ENCODE results near the gene ADA. TPM values are rescaled to one million over a fixed set of nuclear protein-coding genes. Genes with fewer than 3 reads are reported as not detected.

Gene ADA
- total RNA-seq, 2 experiments from 2014 or later: 67.0 to 142 TPM

DNA sequence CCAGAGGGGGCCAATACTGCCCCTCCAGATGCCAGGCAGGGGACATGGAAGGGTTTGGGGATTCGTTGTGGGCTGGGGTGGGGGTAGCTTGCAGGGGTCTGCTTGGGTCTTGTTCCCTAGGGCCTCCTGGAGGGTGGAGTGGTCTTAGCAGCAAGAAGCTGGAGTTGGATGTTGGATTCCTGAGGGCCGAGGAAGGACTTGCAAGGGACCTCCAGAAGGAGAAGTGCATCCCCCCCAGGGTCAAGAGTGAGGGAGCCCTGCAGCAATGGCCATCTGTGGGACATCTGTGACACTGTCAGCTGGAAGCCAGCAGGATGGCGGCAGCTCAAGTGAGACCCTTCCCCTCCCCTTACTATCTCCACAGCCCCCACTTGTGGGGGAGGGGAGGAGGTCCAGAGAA lies 38.3 kb upstream of the ADA start:
- CTCF ChIA-PET (ENCODE audit: unreplicated experiment): no interaction called here

DNA sequence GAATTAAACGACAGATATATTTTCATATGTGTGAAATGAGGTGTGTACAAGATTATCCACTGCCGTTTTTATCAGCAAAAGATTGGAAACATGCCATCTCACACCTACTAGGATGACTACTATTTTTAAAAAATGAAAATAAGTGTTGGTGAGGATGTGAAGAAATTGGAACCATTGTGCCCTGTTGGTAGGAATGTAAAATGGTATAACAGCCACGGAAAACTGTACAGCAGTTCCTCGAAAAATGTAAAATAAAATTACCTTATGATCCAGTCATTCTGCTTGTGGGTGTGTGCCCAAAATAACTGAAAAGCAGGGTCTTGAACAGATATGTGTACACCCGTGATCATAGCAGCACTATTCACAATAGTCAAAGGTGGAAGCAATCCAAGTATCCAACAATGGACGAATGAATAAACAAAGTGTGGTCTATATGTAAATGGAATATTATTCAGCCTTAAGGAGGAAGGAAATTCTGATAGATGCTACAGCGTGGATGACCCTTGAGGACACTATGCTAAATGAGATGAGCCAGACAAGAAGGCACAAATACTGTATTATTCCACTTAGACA lies 36.6 kb upstream of the ADA start:
- no TSS peak for BruUV-seq (replicated peaks)
- Histone ChIP-seq H3K4me2 (ENCODE audit: low read length) (no peak overlapping the region), H3K9me2 (ENCODE audit: insufficient read depth, low read length) (no peaks in the 10 kb centered on the region), H3K36me3 (ENCODE audit: insufficient read depth, low read length) (no peaks in the 10 kb centered on the region), H2AFZ (ENCODE audit: low read length) (no peak overlapping the region), H4K20me1 (ENCODE audit: insufficient read depth, low read length) (no peaks in the 10 kb centered on the region), H3K4me3 (ENCODE audit: low read depth, low read length, poor library complexity, severe bottlenecking) (no peak overlapping the region), H3K27ac (ENCODE audit: low read depth, low read length, poor library complexity, severe bottlenecking) (no peak overlapping the region), H3K4me1 (ENCODE audit: insufficient read depth, low read length, poor library complexity, severe bottlenecking) (peaks cover 23% of the 10 kb centered on the region), H3K9me3 (ENCODE audit: low read length) (peaks cover 7% of the 10 kb centered on the region; the same call in 1 of the 2 replicates), H3K79me2 (ENCODE audit: insufficient read depth, low read depth, low read length) (no peaks in the 10 kb centered on the region)
- intact Hi-C loops (cut with micrococcal nuclease; ENCODE audit: unreplicated experiment): no loop called here
- TF ChIP-seq, protein P1, sequence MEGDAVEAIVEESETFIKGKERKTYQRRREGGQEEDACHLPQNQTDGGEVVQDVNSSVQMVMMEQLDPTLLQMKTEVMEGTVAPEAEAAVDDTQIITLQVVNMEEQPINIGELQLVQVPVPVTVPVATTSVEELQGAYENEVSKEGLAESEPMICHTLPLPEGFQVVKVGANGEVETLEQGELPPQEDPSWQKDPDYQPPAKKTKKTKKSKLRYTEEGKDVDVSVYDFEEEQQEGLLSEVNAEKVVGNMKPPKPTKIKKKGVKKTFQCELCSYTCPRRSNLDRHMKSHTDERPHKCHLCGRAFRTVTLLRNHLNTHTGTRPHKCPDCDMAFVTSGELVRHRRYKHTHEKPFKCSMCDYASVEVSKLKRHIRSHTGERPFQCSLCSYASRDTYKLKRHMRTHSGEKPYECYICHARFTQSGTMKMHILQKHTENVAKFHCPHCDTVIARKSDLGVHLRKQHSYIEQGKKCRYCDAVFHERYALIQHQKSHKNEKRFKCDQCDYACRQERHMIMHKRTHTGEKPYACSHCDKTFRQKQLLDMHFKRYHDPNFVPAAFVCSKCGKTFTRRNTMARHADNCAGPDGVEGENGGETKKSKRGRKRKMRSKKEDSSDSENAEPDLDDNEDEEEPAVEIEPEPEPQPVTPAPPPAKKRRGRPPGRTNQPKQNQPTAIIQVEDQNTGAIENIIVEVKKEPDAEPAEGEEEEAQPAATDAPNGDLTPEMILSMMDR (conservative IDR thresholded peaks at IDR 0.05; ENCODE audit: low read length): no peak
- TF ChIP-seq EZH2phosphoT487 (IDR thresholded peaks at IDR 0.05; ENCODE audit: borderline replicate concordance, low read depth, low read length): no peak
- ChIA-PET POLR2A (interaction anchor here (0.7 kb wide), 2 partner anchors 109 to 534 kb away, joined by 3 to 4 read pairs; no protein-coding TSS in a partner anchor), CTCF (ENCODE audit: unreplicated experiment) (no interaction called here)
- DNase-seq (ENCODE audit: low spot score): no peak

More for the DNA sequence above, 38.3 kb upstream of the ADA start:
- no peak for DNase-seq (ENCODE audit: low spot score)
- Histone ChIP-seq H2AFZ (ENCODE audit: low read length) (no peak overlapping the region), H4K20me1 (ENCODE audit: insufficient read depth, low read length) (no peaks in the 10 kb centered on the region), H3K79me2 (ENCODE audit: insufficient read depth, low read depth, low read length) (no peaks in the 10 kb centered on the region), H3K4me2 (ENCODE audit: low read length) (no peak overlapping the region), H3K9me3 (ENCODE audit: low read length) (peaks cover 7% of the 10 kb centered on the region; the same call in 1 of the 2 replicates), H3K4me1 (ENCODE audit: insufficient read depth, low read length, poor library complexity, severe bottlenecking) (peaks cover 7% of the 10 kb centered on the region), H3K36me3 (ENCODE audit: insufficient read depth, low read length) (no peaks in the 10 kb centered on the region; the same call in 1 of the 2 replicates), H3K27ac (ENCODE audit: low read depth, low read length, poor library complexity, severe bottlenecking) (no peak overlapping the region), H3K4me3 (ENCODE audit: low read depth, low read length, poor library complexity, severe bottlenecking) (no peak overlapping the region), H3K9me2 (ENCODE audit: insufficient read depth, low read length) (no peaks in the 10 kb centered on the region)
- no TSS peak for BruUV-seq (replicated peaks)
- no peak for TF ChIP-seq EZH2phosphoT487 (IDR thresholded peaks at IDR 0.05; ENCODE audit: borderline replicate concordance, low read depth, low read length)
- TF ChIP-seq, protein P1 (conservative IDR thresholded peaks at IDR 0.05; ENCODE audit: low read length): no peak
- intact Hi-C loops (cut with micrococcal nuclease; ENCODE audit: unreplicated experiment): no loop called here
- POLR2A ChIA-PET: interaction anchor here (0.6 kb wide), 1 partner anchor 31 kb away, joined by 5 read pairs; no protein-coding TSS in a partner anchor

DNA sequence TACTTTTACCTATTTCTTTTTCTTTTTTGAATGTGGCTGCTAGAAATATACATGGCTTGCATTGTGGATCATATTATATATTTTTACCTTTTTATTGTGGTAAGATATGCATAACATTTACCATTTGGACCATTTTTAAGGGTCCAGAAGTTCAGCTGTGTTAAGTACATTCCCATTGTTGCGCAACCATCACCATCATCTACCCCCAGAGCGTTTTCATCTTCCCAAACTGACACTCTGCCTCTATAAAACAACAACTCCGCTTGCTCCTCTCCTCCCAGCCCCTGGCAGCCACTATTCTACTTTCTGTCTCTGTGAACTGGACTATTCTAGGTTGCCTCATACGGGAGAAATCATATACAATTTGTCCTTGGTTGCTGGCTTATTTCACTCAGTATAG lies 35.4 kb upstream of the ADA start:
- Histone ChIP-seq H2AFZ (ENCODE audit: low read length) (no peak overlapping the region), H3K27ac (ENCODE audit: low read depth, low read length, poor library complexity, severe bottlenecking) (no peak overlapping the region), H4K20me1 (ENCODE audit: insufficient read depth, low read length) (no peaks in the 10 kb centered on the region), H3K4me3 (ENCODE audit: low read depth, low read length, poor library complexity, severe bottlenecking) (no peak overlapping the region), H3K79me2 (ENCODE audit: insufficient read depth, low read depth, low read length) (no peaks in the 10 kb centered on the region), H3K9me2 (ENCODE audit: insufficient read depth, low read length) (no peaks in the 10 kb centered on the region), H3K9me3 (ENCODE audit: low read length) (peaks cover 2% of the 10 kb centered on the region; the same call in 1 of the 2 replicates), H3K4me2 (ENCODE audit: low read length) (no peak overlapping the region), H3K4me1 (ENCODE audit: insufficient read depth, low read length, poor library complexity, severe bottlenecking) (peaks cover 32% of the 10 kb centered on the region), H3K36me3 (ENCODE audit: insufficient read depth, low read length) (no peaks in the 10 kb centered on the region)
- TF ChIP-seq EZH2phosphoT487 (IDR thresholded peaks at IDR 0.05; ENCODE audit: borderline replicate concordance, low read depth, low read length): no peak
- TF ChIP-seq, protein P1 (conservative IDR thresholded peaks at IDR 0.05; ENCODE audit: low read length): no peak
- ChIA-PET CTCF (ENCODE audit: unreplicated experiment) (no interaction called here), POLR2A (no interaction called here)
- intact Hi-C loops (cut with micrococcal nuclease; ENCODE audit: unreplicated experiment): no loop called here
- no peak for DNase-seq (ENCODE audit: low spot score)
- BruUV-seq (replicated peaks): no TSS peak

Measured in OCI-LY7 (cell line).